Peyer's patch (tissue), 4 donors: ENCODE results near the gene OSBP. TPM values are rescaled to one million over a fixed set of nuclear protein-coding genes. Genes with fewer than 3 reads are reported as not detected.
"Not testable (repeated sequence)": the region's sequence is repeated elsewhere in the genome, so short reads cannot be mapped to it uniquely, and the experiment has no call there.

Experiments used
- DNase-seq, 3 donors: peaks; one replicate each; pipeline ENCODE4 v3.0.0-alpha.2; 2017 to 2019
- H3K27ac ChIP-seq, 4 donors: fragments of 200-600 bp; sonication (generic); one replicate each; pipeline ENCODE4 v1.5.1; 2016 to 2019
- H3K27me3 ChIP-seq, 2 donors: fragments of 200-600 bp; sonication (generic); one replicate each; pipeline ENCODE4 v1.5.1; 2019
- H3K36me3 ChIP-seq, 3 donors: fragments of 200-600 bp; sonication (generic); one replicate each; pipeline ENCODE4 v1.5.1; 2016 to 2019
- H3K4me1 ChIP-seq, 4 donors: fragments of 200-600 bp; sonication (generic); one replicate each; pipeline ENCODE4 v1.5.1; 2016 to 2019
- H3K4me3 ChIP-seq, 4 donors: fragments of 200-600 bp; sonication (generic); 1 replicate in 3 of 4; 2 replicates in 1 of 4; pipeline ENCODE4 v1.5.1; 2016 to 2019; ENCODE audit warnings: mild to moderate bottlenecking in 1 of 4
- H3K9me3 ChIP-seq, 4 donors: fragments of 200-600 bp; sonication (generic); one replicate each; pipeline ENCODE4 v1.5.1; 2016 to 2019; ENCODE audit warnings: mild to moderate bottlenecking in 1 of 4
- CTCF ChIP-seq, 6 experiments: fragments of 450-650 bp in 4 of 6; fragments of 200-600 bp in 2 of 6; sonication (generic) in 1 of 6; IDR thresholded peaks; one replicate each; pipeline ENCODE4 v1.5.1; 2017 to 2019; ENCODE audit warnings: antibody characterized with exemption in 6 of 6, mild to moderate bottlenecking in 3 of 6, moderate library complexity in 1 of 6
- POLR2A ChIP-seq, 2 donors: fragments of 450-650 bp; IDR thresholded peaks; one replicate each; pipeline ENCODE4 v1.5.1; 2017; ENCODE audit warnings: antibody characterized with exemption in 2 of 2, mild to moderate bottlenecking in 2 of 2, moderate library complexity in 2 of 2
- total RNA-seq, 4 donors: library from RNA; depleted of rRNA; stranded (reverse); fragments of >200 nt; gene quantifications; one replicate each; pipeline ENCODE4 v1.1.0, GENCODE V29; 2016

The OSBP gene
- total RNA-seq, 4 donors from 2014 or later = 53.8 to 106 (median 58.7) TPM

- Histone ChIP-seq H3K4me3 (no peak overlapping the region), H3K9me3 (no peaks in the 10 kb centered on the region), H3K36me3 (peaks cover 0 to 1% (median 0%) of the 10 kb centered on the region in 3 donors), H3K27ac (no peak overlapping the region), H3K27me3 (no peaks in the 10 kb centered on the region), H3K4me1 (no peaks in the 10 kb centered on the region)
- no peak for TF ChIP-seq POLR2A (IDR thresholded peaks at IDR 0.05)
- no peak for TF ChIP-seq CTCF (IDR thresholded peaks at IDR 0.05)
- DNase-seq = no peak
Observed at GRCh38 chr11:59629996-59630395, 14.4 kb upstream of the OSBP start.

GRCh38 chr11:59626969-59627368, 11.4 kb upstream of the OSBP start:
- DNase-seq, H3K4me1 ChIP-seq, H3K27me3 ChIP-seq, H3K4me3 ChIP-seq, H3K27ac ChIP-seq, H3K36me3 ChIP-seq, H3K9me3 ChIP-seq: not testable (repeated sequence)

GRCh38 chr11:59625703-59626102, 10.1 kb upstream of the OSBP start:
- Histone ChIP-seq H3K4me1 (no peaks in the 10 kb centered on the region), H3K4me3 (no peak overlapping the region), H3K36me3 (no peaks in the 10 kb centered on the region), H3K27me3 (no peaks in the 10 kb centered on the region), H3K9me3 (no peaks in the 10 kb centered on the region), H3K27ac (no peak overlapping the region)
- DNase-seq = no peak
- TF ChIP-seq POLR2A (IDR thresholded peaks at IDR 0.05) (no peak), CTCF (IDR thresholded peaks at IDR 0.05) (no peak)

GRCh38 chr11:59617876-59618275, 2.3 kb upstream of the OSBP start:
- Histone ChIP-seq H3K36me3 (no peaks in the 10 kb centered on the region), H3K27me3 (no peaks in the 10 kb centered on the region), H3K27ac (no peak overlapping the region), H3K4me1 (peaks cover 0 to 19% (median 6%) of the 10 kb centered on the region in 4 donors), H3K9me3 (no peaks in the 10 kb centered on the region), H3K4me3 (no peak overlapping the region)
- DNase-seq = no peak
- TF ChIP-seq CTCF (IDR thresholded peaks at IDR 0.05) (no peak), POLR2A (IDR thresholded peaks at IDR 0.05) (no peak)

GRCh38 chr11:59616396-59616982, 915 bp upstream of the OSBP start:
- peaks cover 0 to 33% (median 7%) of the 10 kb centered on the region in 4 donors for H3K4me1 ChIP-seq
- H3K36me3 ChIP-seq = no peaks in the 10 kb centered on the region
- peak in 1 of 3 donors; percentile 94 for DNase-seq
- H3K27me3 ChIP-seq = no peaks in the 10 kb centered on the region
- H3K4me3 ChIP-seq = peak overlapping the region; percentile 29 to 85 (median 66)
- H3K9me3 ChIP-seq = no peaks in the 10 kb centered on the region
- TF ChIP-seq POLR2A (IDR thresholded peaks at IDR 0.05) = no peak
- no peak for TF ChIP-seq CTCF (IDR thresholded peaks at IDR 0.05)
- peak overlapping the region; percentile 79 to 97 (median 86) for H3K27ac ChIP-seq

GRCh38 chr11:59615120-59615636, 396 bp downstream of the OSBP start:
- peak; percentile 76 to 85 (median 77) for DNase-seq
- TF ChIP-seq POLR2A (IDR thresholded peaks at IDR 0.05) (no peak), CTCF (IDR thresholded peaks at IDR 0.05) (peak in 2 of 6 experiments; percentile 49 to 52)
- Histone ChIP-seq H3K36me3 (peaks cover 0 to 4% (median 0%) of the 10 kb centered on the region in 3 donors), H3K27me3 (no peaks in the 10 kb centered on the region), H3K4me3 (peak overlapping the region; percentile 57 to 85 (median 76)), H3K9me3 (no peaks in the 10 kb centered on the region), H3K27ac (peak overlapping the region; percentile 94 to 97 (median 95)), H3K4me1 (peaks cover 0 to 44% (median 7%) of the 10 kb centered on the region in 4 donors)
